H9 (cell line): ENCODE measurements around the gene CADM4. TPM values are rescaled to one million over a fixed set of nuclear protein-coding genes. Genes with fewer than 3 reads are reported as not detected.

ENCODE experiments used
- DNase-seq: peaks from one replicate; pipeline ENCODE4 v3.0.0-alpha.2; 2017
- H2AFZ ChIP-seq: one replicate; pipeline ENCODE4 v1.6.1; 2013; ENCODE audit warnings: mild to moderate bottlenecking, low read length, control low read depth, moderate library complexity
- H2AK5ac ChIP-seq: 2 replicates; pipeline ENCODE4 v1.6.1; 2013; ENCODE audit warnings: low read length, control low read depth, mixed read lengths; ENCODE audit not compliant: insufficient read length
- H2BK120ac ChIP-seq: one replicate; pipeline ENCODE4 v1.6.1; 2013; ENCODE audit warnings: low read depth, mild to moderate bottlenecking, low read length, control low read depth, inconsistent platforms; ENCODE audit not compliant: poor library complexity, severe bottlenecking
- H2BK12ac ChIP-seq: 2 replicates; pipeline ENCODE4 v1.6.1; 2013; ENCODE audit warnings: low read length, control low read depth, mixed read lengths, low read depth; ENCODE audit not compliant: insufficient read length
- H2BK15ac ChIP-seq: 2 replicates; pipeline ENCODE4 v1.6.1; 2013; ENCODE audit warnings: low read depth, low read length, control low read depth
- H2BK20ac ChIP-seq: one replicate; pipeline ENCODE4 v1.6.1; 2013; ENCODE audit warnings: low read depth, mild to moderate bottlenecking, low read length, control low read depth, inconsistent platforms; ENCODE audit not compliant: poor library complexity, severe bottlenecking
- H2BK5ac ChIP-seq: 2 replicates; pipeline ENCODE4 v1.6.1; 2013; ENCODE audit warnings: low read length, control low read depth, mixed read lengths; ENCODE audit not compliant: insufficient read length
- H3K14ac ChIP-seq: 2 replicates; pipeline ENCODE4 v1.6.1; 2013; ENCODE audit warnings: low read length, control low read depth; ENCODE audit not compliant: insufficient read depth
- H3K18ac ChIP-seq: 2 replicates; pipeline ENCODE4 v1.6.1; 2013; ENCODE audit warnings: low read depth, mild to moderate bottlenecking, mixed read lengths, low read length, control low read depth; ENCODE audit not compliant: insufficient read length
- H3K23ac ChIP-seq: 2 replicates; pipeline ENCODE4 v1.6.1; 2013; ENCODE audit warnings: low read length, control low read depth, mixed read lengths, low read depth; ENCODE audit not compliant: insufficient read length
- H3K23me2 ChIP-seq: 2 replicates; pipeline ENCODE4 v1.6.1; 2013; ENCODE audit warnings: low read depth, mild to moderate bottlenecking, mixed read lengths, low read length, control low read depth; ENCODE audit not compliant: insufficient read length, poor library complexity, severe bottlenecking
- H3K27ac ChIP-seq: 2 replicates; pipeline ENCODE4 v1.5.1; 2013; ENCODE audit warnings: low read length, control low read depth, mixed read lengths, low read depth; ENCODE audit not compliant: insufficient read length
- H3K27me3 ChIP-seq: 2 replicates; pipeline ENCODE4 v1.6.1; 2013; ENCODE audit warnings: low read length, control low read depth, inconsistent platforms; ENCODE audit not compliant: insufficient read depth
- H3K4ac ChIP-seq: 2 replicates; pipeline ENCODE4 v1.6.1; 2013; ENCODE audit warnings: low read depth, mild to moderate bottlenecking, control low read depth, inconsistent platforms, low read length, moderate library complexity
- H3K4me1 ChIP-seq: 2 replicates; pipeline ENCODE4 v1.6.1; 2013; ENCODE audit warnings: low read length, control low read depth, inconsistent platforms; ENCODE audit not compliant: insufficient read depth
- H3K4me2 ChIP-seq: 2 replicates; pipeline ENCODE4 v1.6.1; 2013; ENCODE audit warnings: low read length, control low read depth, mixed read lengths; ENCODE audit not compliant: insufficient read length, insufficient read depth
- H3K56ac ChIP-seq: 2 replicates; pipeline ENCODE4 v1.6.1; 2013; ENCODE audit warnings: low read depth, mild to moderate bottlenecking, mixed read lengths, low read length, control low read depth; ENCODE audit not compliant: insufficient read length
- H3K79me1 ChIP-seq: 2 replicates; pipeline ENCODE4 v1.6.1; 2013; ENCODE audit warnings: low read depth, mild to moderate bottlenecking, moderate library complexity, low read length, control low read depth, inconsistent platforms; ENCODE audit not compliant: insufficient read depth, poor library complexity, severe bottlenecking
- H3K79me2 ChIP-seq: 2 replicates; pipeline ENCODE4 v1.6.1; 2013; ENCODE audit warnings: low read length, control low read depth, inconsistent platforms; ENCODE audit not compliant: insufficient read depth
- H3K9ac ChIP-seq: 2 replicates; pipeline ENCODE4 v1.6.1; 2013; ENCODE audit warnings: low read length, control low read depth, mixed read lengths; ENCODE audit not compliant: insufficient read length; ENCODE audit errors: extremely low read depth
- H3K9me3 ChIP-seq: one replicate; pipeline ENCODE4 v1.6.1; 2013; ENCODE audit warnings: low read depth, low read length, inconsistent platforms; ENCODE audit not compliant: control insufficient read depth
- H3T11ph ChIP-seq: one replicate; pipeline ENCODE4 v1.6.1; 2013; ENCODE audit warnings: mild to moderate bottlenecking, low read length, control low read depth, inconsistent platforms
- H4K20me1 ChIP-seq: one replicate; pipeline ENCODE4 v1.6.1; 2013; ENCODE audit not compliant: control insufficient read depth, insufficient read length, insufficient read depth
- H4K5ac ChIP-seq: 2 replicates; pipeline ENCODE4 v1.6.1; 2013; ENCODE audit warnings: low read depth, mild to moderate bottlenecking, mixed read lengths, low read length, control low read depth; ENCODE audit not compliant: insufficient read length
- H4K8ac ChIP-seq: replicated peaks from 2 replicates; pipeline ENCODE4 v1.6.1; 2013; ENCODE audit warnings: low read length, control low read depth, mixed read lengths, low read depth; ENCODE audit not compliant: insufficient read length
- H4K91ac ChIP-seq: 2 replicates; pipeline ENCODE4 v1.6.1; 2013; ENCODE audit warnings: low read depth, mild to moderate bottlenecking, moderate library complexity, mixed read lengths, low read length, control low read depth; ENCODE audit not compliant: insufficient read length
- H3K27ac Mint-ChIP-seq, 3 experiments: 2 replicates in 2 of 3; 3 replicates in 1 of 3; pipeline ENCODE4 v1.8.0; 2020 to 2021; ENCODE audit warnings: mixed read lengths in 3 of 3, mild to moderate bottlenecking in 1 of 3, moderate library complexity in 1 of 3
- H3K27me3 Mint-ChIP-seq: 2 replicates; pipeline ENCODE4 v1.8.0; 2021; ENCODE audit warnings: low read depth, mild to moderate bottlenecking, moderate library complexity, mixed read lengths
- H3K36me3 Mint-ChIP-seq, 3 experiments: 2 replicates in 2 of 3; 3 replicates in 1 of 3; pipeline ENCODE4 v1.8.0; 2020 to 2021; ENCODE audit warnings: low read depth in 3 of 3, mixed read lengths in 3 of 3; ENCODE audit not compliant: insufficient read depth in 1 of 3
- H3K4me1 Mint-ChIP-seq, 2 experiments: 2 replicates each; pipeline ENCODE4 v1.8.0; 2020; ENCODE audit warnings: mixed read lengths in 2 of 2
- H3K4me3 Mint-ChIP-seq, 2 experiments: 2 replicates in 1 of 2; 3 replicates in 1 of 2; pipeline ENCODE4 v1.8.0; 2020 to 2021; ENCODE audit warnings: mild to moderate bottlenecking in 2 of 2, mixed read lengths in 2 of 2, moderate library complexity in 1 of 2
- H3K9me3 Mint-ChIP-seq, 2 experiments: 2 replicates in 1 of 2; 3 replicates in 1 of 2; pipeline ENCODE4 v1.8.0; 2020; ENCODE audit warnings: mild to moderate bottlenecking in 2 of 2, mixed read lengths in 2 of 2, moderate library complexity in 1 of 2
- whole genome bisulfite sequencing: extraction: QIAGEN DNeasy Blood & Tissue Kit; methylation state at CpG from one replicate; pipeline ENCODE4 v1.1.7; 2013; ENCODE audit warnings: missing lambda C conversion rate, low lambda C conversion rate, mixed read lengths; ENCODE audit not compliant: insufficient read length; ENCODE audit errors: extremely low coverage; 5-methylcytosine and 5-hydroxymethylcytosine counted together
- total RNA-seq: library from RNA; stranded (reverse); gene quantifications from 2 replicates; pipeline ENCODE4 v1.2.1, GENCODE V29; 2021
- TF ChIP-seq, protein P1 (sequence below): fragments of 200-600 bp; sonication (generic); conservative IDR thresholded peaks from 3 replicates; pipeline ENCODE4 v1.8.0; 2021; ENCODE audit warnings: antibody characterized with exemption, mild to moderate bottlenecking

CADM4 gene
- total RNA-seq, 1 experiment from 2014 or later, result 10.2 TPM

DNA sequence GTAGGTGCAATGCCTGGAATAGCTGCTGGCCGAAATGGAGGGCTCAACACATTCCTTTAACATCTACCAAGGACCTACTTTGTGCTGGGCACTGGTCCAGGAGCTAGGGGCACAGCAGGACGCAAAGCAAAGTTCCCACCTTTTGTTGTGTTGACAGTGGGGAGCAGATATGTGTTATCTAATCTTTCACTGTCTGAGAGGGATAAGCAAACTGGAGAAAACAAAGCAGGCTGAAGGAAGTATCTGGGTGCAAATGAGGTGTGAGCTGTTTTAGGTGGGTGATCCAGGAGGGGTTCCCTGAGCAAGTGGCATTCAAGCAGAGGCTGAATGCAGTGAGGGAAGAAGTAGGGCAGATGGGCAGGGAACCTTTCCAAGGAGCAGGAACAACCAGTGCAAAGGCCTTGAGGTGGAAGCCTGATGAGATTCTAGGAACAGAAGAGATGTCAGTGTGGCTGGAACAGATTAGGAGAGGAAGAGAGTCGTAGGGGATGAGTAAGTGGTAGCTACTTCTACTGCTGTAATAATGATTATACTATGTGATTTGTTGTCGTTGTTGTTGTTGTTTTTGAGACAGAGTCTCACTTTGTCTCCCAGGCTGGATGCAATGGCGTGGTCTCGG lies 32.5 kb upstream of the CADM4 start:
- Histone ChIP-seq H3K27ac (no peak overlapping the region), H2AK5ac (no peak overlapping the region), H2BK20ac (no peak overlapping the region), H3K9ac (no peak overlapping the region), H2BK12ac (no peak overlapping the region), H3K79me1 (no peaks in the 10 kb centered on the region), H3K9me3 (no peaks in the 10 kb centered on the region), H2BK15ac (no peak overlapping the region), H3K23ac (no peak overlapping the region), H3K14ac (no peak overlapping the region), H3K27me3 (no peaks in the 10 kb centered on the region), H4K5ac (no peak overlapping the region), H3K23me2 (peaks cover 15% of the 10 kb centered on the region), H2BK120ac (no peak overlapping the region), H3K18ac (no peak overlapping the region), H3K4ac (no peak overlapping the region), H3K79me2 (no peaks in the 10 kb centered on the region), H4K8ac (no peak overlapping the region), H2BK5ac (no peak overlapping the region), H4K20me1 (no peaks in the 10 kb centered on the region), H2AFZ (no peak overlapping the region), H3K4me2 (no peak overlapping the region), H3T11ph (no peak overlapping the region), H4K91ac (no peak overlapping the region), H3K56ac (no peak overlapping the region), H3K4me1 (peaks cover 2% of the 10 kb centered on the region; the same call in 1 of the 2 replicates)
- Mint-ChIP-seq H3K4me1 (peaks cover 37 to 43% of the 10 kb centered on the region in 2 experiments), H3K27ac (peak overlapping the region in 1 of 3 experiments; percentile 88; a peak in 3 of 7 replicates), H3K27me3 (peaks cover 29% of the 10 kb centered on the region), H3K36me3 (peaks cover 3 to 8% (median 3%) of the 10 kb centered on the region in 3 experiments; a peak in 5 of 7 replicates), H3K9me3 (no peaks in the 10 kb centered on the region), H3K4me3 (peak overlapping the region in 1 of 2 experiments; percentile 2; a peak in 1 of 5 replicates)
- WGBS, result no CpG with 5 or more reads among the region's 6 CpGs
- TF ChIP-seq, protein P1, sequence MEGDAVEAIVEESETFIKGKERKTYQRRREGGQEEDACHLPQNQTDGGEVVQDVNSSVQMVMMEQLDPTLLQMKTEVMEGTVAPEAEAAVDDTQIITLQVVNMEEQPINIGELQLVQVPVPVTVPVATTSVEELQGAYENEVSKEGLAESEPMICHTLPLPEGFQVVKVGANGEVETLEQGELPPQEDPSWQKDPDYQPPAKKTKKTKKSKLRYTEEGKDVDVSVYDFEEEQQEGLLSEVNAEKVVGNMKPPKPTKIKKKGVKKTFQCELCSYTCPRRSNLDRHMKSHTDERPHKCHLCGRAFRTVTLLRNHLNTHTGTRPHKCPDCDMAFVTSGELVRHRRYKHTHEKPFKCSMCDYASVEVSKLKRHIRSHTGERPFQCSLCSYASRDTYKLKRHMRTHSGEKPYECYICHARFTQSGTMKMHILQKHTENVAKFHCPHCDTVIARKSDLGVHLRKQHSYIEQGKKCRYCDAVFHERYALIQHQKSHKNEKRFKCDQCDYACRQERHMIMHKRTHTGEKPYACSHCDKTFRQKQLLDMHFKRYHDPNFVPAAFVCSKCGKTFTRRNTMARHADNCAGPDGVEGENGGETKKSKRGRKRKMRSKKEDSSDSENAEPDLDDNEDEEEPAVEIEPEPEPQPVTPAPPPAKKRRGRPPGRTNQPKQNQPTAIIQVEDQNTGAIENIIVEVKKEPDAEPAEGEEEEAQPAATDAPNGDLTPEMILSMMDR, result no peak
- no peak for DNase-seq
